ENCODE measurements around the gene SATB2.

DNA sequence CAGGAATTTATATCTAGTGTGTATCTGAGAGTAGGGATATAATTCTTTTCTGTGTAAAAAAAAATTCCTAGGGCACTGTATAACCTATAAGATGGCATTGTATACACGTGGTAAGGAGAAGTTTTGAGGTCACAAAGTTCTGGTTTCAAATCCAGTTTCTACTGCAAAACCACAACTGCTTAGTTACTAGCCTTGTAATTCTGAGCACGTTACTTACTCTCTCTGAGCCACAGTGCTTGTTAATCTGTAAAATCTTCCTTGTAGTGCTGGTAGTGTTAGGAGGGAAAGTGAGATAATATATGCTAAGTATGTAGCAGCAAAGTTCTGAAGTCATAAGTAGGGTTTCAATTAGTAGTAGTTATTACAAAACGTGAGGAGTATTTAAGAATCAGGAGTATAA, 175.4 kb downstream of the SATB2 start:
- TF ChIP-seq, protein P1, sequence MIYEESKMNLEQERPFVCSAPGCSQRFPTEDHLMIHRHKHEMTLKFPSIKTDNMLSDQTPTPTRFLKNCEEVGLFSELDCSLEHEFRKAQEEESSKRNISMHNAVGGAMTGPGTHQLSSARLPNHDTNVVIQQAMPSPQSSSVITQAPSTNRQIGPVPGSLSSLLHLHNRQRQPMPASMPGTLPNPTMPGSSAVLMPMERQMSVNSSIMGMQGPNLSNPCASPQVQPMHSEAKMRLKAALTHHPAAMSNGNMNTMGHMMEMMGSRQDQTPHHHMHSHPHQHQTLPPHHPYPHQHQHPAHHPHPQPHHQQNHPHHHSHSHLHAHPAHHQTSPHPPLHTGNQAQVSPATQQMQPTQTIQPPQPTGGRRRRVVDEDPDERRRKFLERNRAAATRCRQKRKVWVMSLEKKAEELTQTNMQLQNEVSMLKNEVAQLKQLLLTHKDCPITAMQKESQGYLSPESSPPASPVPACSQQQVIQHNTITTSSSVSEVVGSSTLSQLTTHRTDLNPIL (CRISPR knock-in tag; IDR thresholded peaks at IDR 0.05; ENCODE audit: low read depth), result no peak
- no peak for TF ChIP-seq ESRRG (CRISPR knock-in tag; IDR thresholded peaks at IDR 0.05)
- TF ChIP-seq SNAI2 (CRISPR knock-in tag; IDR thresholded peaks at IDR 0.05), result no peak
- no peak for TF ChIP-seq ISL1 (CRISPR knock-in tag; IDR thresholded peaks at IDR 0.05)
- TF ChIP-seq ZC3H10 (CRISPR knock-in tag; IDR thresholded peaks at IDR 0.05), result no peak
- TF ChIP-seq CSRNP3 (CRISPR knock-in tag; IDR thresholded peaks at IDR 0.05), result no peak
- no peak for TF ChIP-seq GLIS3 (CRISPR knock-in tag; IDR thresholded peaks at IDR 0.05)
- TF ChIP-seq, protein P2, sequence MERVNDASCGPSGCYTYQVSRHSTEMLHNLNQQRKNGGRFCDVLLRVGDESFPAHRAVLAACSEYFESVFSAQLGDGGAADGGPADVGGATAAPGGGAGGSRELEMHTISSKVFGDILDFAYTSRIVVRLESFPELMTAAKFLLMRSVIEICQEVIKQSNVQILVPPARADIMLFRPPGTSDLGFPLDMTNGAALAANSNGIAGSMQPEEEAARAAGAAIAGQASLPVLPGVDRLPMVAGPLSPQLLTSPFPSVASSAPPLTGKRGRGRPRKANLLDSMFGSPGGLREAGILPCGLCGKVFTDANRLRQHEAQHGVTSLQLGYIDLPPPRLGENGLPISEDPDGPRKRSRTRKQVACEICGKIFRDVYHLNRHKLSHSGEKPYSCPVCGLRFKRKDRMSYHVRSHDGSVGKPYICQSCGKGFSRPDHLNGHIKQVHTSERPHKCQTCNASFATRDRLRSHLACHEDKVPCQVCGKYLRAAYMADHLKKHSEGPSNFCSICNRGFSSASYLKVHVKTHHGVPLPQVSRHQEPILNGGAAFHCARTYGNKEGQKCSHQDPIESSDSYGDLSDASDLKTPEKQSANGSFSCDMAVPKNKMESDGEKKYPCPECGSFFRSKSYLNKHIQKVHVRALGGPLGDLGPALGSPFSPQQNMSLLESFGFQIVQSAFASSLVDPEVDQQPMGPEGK (CRISPR knock-in tag; IDR thresholded peaks at IDR 0.05; ENCODE audit: borderline replicate concordance), result no peak
- no peak for TF ChIP-seq RARB (CRISPR knock-in tag; IDR thresholded peaks at IDR 0.05)
- no peak for TF ChIP-seq ZNF565 (CRISPR knock-in tag; conservative IDR thresholded peaks at IDR 0.05; ENCODE audit: low read depth)
- no peak for TF ChIP-seq ZNF70 (CRISPR knock-in tag; IDR thresholded peaks at IDR 0.05)
- TF ChIP-seq BACH2 (CRISPR knock-in tag; IDR thresholded peaks at IDR 0.05; ENCODE audit: borderline replicate concordance), result no peak

Data from SK-N-SH treated with all-trans-retinoic acid at 6 μM for 48 hours (cell line).